HepG2 (cell line): ENCODE results near the gene ATN1. TPM values are rescaled to one million over a fixed set of nuclear protein-coding genes. Genes with fewer than 3 reads are reported as not detected.

Source experiments
- ERF ChIP-seq: IDR thresholded peaks from 2 replicates; pipeline ENCODE4 v1.6.1; 2018; ENCODE audit warnings: missing biosample characterization, missing genetic modification reagents
- HNF1B ChIP-seq: sonication (generic); formaldehyde crosslinking; IDR thresholded peaks from 2 replicates; pipeline ENCODE4 v1.5.1; 2020; ENCODE audit warnings: mild to moderate bottlenecking, moderate library complexity, missing genetic modification reagents
- ISL2 ChIP-seq: sonication (generic); formaldehyde crosslinking; IDR thresholded peaks from 2 replicates; pipeline ENCODE4 v1.5.0; 2020; ENCODE audit warnings: missing genetic modification reagents
- SUZ12 ChIP-seq: fragments of 150-350 bp; IDR thresholded peaks from 2 replicates; pipeline ENCODE4 v1.6.1; 2014; ENCODE audit warnings: low read depth, low read length
- TAF15 ChIP-seq: fragments of 200-400 bp; formaldehyde crosslinking; IDR thresholded peaks from one replicate; pipeline ENCODE4 v1.6.1; 2018; ENCODE audit warnings: mild to moderate bottlenecking, low read depth, low read length; ENCODE audit not compliant: poor library complexity, severe bottlenecking
- TERF1 ChIP-seq: sonication (generic); formaldehyde crosslinking; IDR thresholded peaks from 2 replicates; pipeline ENCODE4 v1.8.0; 2022; ENCODE audit warnings: mild to moderate bottlenecking, missing genetic modification reagents, moderate library complexity
- TFAP4 ChIP-seq: sonication (generic); IDR thresholded peaks from 2 replicates; pipeline ENCODE4 v1.6.1; 2016; ENCODE audit warnings: low read depth, borderline replicate concordance
- USF2 ChIP-seq, 2 experiments: sonication (generic) in 1 of 2; formaldehyde crosslinking in 1 of 2; IDR thresholded peaks; 2 replicates each; pipeline versions ENCODE4 v1.5.1 to v1.6.1; 2011 to 2020; ENCODE audit warnings: borderline replicate concordance in 1 of 2, low read depth in 1 of 2, low read length in 1 of 2, mild to moderate bottlenecking in 1 of 2, missing genetic modification reagents in 1 of 2, moderate library complexity in 1 of 2
- ZFP1 ChIP-seq: IDR thresholded peaks from 2 replicates; pipeline ENCODE4 v1.6.1; 2016
- ZNF17 ChIP-seq: sonication (generic); formaldehyde crosslinking; IDR thresholded peaks from 2 replicates; pipeline ENCODE4 v1.5.0; 2020; ENCODE audit warnings: mild to moderate bottlenecking, missing genetic modification reagents
- ZNF24 ChIP-seq: fragments of 450-650 bp; IDR thresholded peaks from 2 replicates; pipeline ENCODE4 v1.6.1; 2017; ENCODE audit warnings: antibody characterized with exemption, mild to moderate bottlenecking
- ZNF263 ChIP-seq: sonication (generic); formaldehyde crosslinking; IDR thresholded peaks from 2 replicates; pipeline ENCODE4 v1.4.0; 2020; ENCODE audit warnings: missing genetic modification reagents
- ZNF441 ChIP-seq: sonication (generic); formaldehyde crosslinking; IDR thresholded peaks from 2 replicates; pipeline ENCODE4 v1.7.0; 2021; ENCODE audit warnings: missing genetic modification reagents, borderline replicate concordance
- ZNF552 ChIP-seq: sonication (generic); formaldehyde crosslinking; IDR thresholded peaks from 2 replicates; pipeline ENCODE4 v1.9.0; 2022; ENCODE audit warnings: missing genetic modification reagents, mild to moderate bottlenecking, borderline replicate concordance
- ZNF557 ChIP-seq: sonication (generic); formaldehyde crosslinking; IDR thresholded peaks from 2 replicates; pipeline ENCODE4 v1.4.0; 2020; ENCODE audit warnings: missing genetic modification reagents
- polyA plus RNA-seq, 8 experiments: library from polyadenylated mRNA; depleted of rRNA in 3 of 8; stranded (reverse) in 7 of 8; unstranded in 1 of 8; fragments of >200 nt; fragmentation: Illumina TruSeq in 4 of 8; extraction: Trizol in 4 of 8; gene quantifications; 2 replicates each; pipeline versions ENCODE4 v1.2.1 to v1.2.3, GENCODE V29; 2011 to 2016; ENCODE audit warnings: low read depth in 4 of 8, missing spikeins in 1 of 8, mixed read lengths in 1 of 8; ENCODE audit not compliant: insufficient read depth in 1 of 8
- total RNA-seq, 5 experiments: library from RNA; depleted of rRNA; stranded (reverse); fragments of >200 nt; fragmentation: Illumina TruSeq; extraction: Trizol; gene quantifications; 2 replicates each; pipeline ENCODE4 v1.2.3, GENCODE V29; 2016; ENCODE audit warnings: low read depth in 1 of 5
- TF ChIP-seq, protein P1 (sequence below): sonication (generic); formaldehyde crosslinking; IDR thresholded peaks from 2 replicates; pipeline ENCODE4 v1.5.0; 2020; ENCODE audit warnings: mild to moderate bottlenecking, missing genetic modification reagents, borderline replicate concordance
- TF ChIP-seq, protein P2 (sequence below): sonication (generic); formaldehyde crosslinking; IDR thresholded peaks from 2 replicates; pipeline ENCODE4 v1.8.0; 2022; ENCODE audit warnings: mild to moderate bottlenecking, missing genetic modification reagents, borderline replicate concordance

Gene ATN1
- total and polyA plus RNA-seq, 2 of the 13 experiments (the other 11 are each of a cell fraction or from before 2014, with no cell fraction given): 2.1 to 8.6 TPM

GRCh38 chr12:6965026-6965661, 37.4 kb downstream of the ATN1 start (continued):
- no peak for TF ChIP-seq ZNF441 (CRISPR knock-in tag)
- peak; percentile 55 for TF ChIP-seq ISL2 (CRISPR knock-in tag)
- TF ChIP-seq USF2 (IDR thresholded peaks at IDR 0.05; ENCODE audit: low read depth, low read length): no peak
- no peak for TF ChIP-seq USF2 (CRISPR knock-in tag; IDR thresholded peaks at IDR 0.05; ENCODE audit: borderline replicate concordance)
- no peak for TF ChIP-seq SUZ12
- no peak for TF ChIP-seq ZNF552 (CRISPR knock-in tag)
- TF ChIP-seq TERF1 (CRISPR knock-in tag): no peak
- TF ChIP-seq ZNF24: no peak
- 0 out of 2 replicates have a peak, but pooled peaks have one; percentile 44 for TF ChIP-seq ZNF557 (CRISPR knock-in tag)
- no peak for TF ChIP-seq TFAP4
- no peak for TF ChIP-seq ZFP1 (CRISPR knock-in tag)
- TF ChIP-seq, protein P1, sequence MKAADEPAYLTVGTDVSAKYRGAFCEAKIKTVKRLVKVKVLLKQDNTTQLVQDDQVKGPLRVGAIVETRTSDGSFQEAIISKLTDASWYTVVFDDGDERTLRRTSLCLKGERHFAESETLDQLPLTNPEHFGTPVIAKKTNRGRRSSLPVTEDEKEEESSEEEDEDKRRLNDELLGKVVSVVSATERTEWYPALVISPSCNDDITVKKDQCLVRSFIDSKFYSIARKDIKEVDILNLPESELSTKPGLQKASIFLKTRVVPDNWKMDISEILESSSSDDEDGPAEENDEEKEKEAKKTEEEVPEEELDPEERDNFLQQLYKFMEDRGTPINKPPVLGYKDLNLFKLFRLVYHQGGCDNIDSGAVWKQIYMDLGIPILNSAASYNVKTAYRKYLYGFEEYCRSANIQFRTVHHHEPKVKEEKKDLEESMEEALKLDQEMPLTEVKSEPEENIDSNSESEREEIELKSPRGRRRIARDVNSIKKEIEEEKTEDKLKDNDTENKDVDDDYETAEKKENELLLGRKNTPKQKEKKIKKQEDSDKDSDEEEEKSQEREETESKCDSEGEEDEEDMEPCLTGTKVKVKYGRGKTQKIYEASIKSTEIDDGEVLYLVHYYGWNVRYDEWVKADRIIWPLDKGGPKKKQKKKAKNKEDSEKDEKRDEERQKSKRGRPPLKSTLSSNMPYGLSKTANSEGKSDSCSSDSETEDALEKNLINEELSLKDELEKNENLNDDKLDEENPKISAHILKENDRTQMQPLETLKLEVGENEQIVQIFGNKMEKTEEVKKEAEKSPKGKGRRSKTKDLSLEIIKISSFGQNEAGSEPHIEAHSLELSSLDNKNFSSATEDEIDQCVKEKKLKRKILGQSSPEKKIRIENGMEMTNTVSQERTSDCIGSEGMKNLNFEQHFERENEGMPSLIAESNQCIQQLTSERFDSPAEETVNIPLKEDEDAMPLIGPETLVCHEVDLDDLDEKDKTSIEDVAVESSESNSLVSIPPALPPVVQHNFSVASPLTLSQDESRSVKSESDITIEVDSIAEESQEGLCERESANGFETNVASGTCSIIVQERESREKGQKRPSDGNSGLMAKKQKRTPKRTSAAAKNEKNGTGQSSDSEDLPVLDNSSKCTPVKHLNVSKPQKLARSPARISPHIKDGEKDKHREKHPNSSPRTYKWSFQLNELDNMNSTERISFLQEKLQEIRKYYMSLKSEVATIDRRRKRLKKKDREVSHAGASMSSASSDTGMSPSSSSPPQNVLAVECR: peak; percentile 45; the same call in 1 of the 2 replicates
- no peak for TF ChIP-seq ZNF17
- TF ChIP-seq HNF1B (CRISPR knock-in tag): no peak
- TF ChIP-seq TAF15: no peak
- TF ChIP-seq, protein P2, sequence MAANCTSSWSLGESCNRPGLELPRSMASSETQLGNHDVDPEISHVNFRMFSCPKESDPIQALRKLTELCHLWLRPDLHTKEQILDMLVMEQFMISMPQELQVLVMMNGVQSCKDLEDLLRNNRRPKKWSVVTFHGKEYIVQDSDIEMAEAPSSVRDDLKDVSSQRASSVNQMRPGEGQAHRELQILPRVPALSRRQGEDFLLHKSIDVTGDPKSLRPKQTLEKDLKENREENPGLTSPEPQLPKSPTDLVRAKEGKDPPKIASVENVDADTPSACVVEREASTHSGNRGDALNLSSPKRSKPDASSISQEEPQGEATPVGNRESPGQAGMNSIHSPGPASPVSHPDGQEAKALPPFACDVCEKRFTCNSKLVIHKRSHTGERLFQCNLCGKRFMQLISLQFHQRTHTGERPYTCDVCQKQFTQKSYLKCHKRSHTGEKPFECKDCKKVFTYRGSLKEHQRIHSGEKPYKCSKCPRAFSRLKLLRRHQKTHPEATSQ (CRISPR knock-in tag): no peak
- TF ChIP-seq ERF (CRISPR knock-in tag): 0 out of 2 replicates have a peak, but pooled peaks have one; percentile 45
- 0 out of 2 replicates have a peak, but pooled peaks have one; percentile 32 for TF ChIP-seq ZNF263 (CRISPR knock-in tag)
